Limb (tissue), 2 donors: ENCODE measurements around the gene ZNF302.
"Not testable (repeated sequence)": the region's sequence is repeated elsewhere in the genome, so short reads cannot be mapped to it uniquely, and the experiment has no call there.

Source experiments
- DNase-seq, 2 donors: peaks; one replicate each; pipeline ENCODE4 v3.0.0-alpha.2; 2016; ENCODE audit errors: extremely low spot score in 2 of 2

ZNF302 gene

DNA sequence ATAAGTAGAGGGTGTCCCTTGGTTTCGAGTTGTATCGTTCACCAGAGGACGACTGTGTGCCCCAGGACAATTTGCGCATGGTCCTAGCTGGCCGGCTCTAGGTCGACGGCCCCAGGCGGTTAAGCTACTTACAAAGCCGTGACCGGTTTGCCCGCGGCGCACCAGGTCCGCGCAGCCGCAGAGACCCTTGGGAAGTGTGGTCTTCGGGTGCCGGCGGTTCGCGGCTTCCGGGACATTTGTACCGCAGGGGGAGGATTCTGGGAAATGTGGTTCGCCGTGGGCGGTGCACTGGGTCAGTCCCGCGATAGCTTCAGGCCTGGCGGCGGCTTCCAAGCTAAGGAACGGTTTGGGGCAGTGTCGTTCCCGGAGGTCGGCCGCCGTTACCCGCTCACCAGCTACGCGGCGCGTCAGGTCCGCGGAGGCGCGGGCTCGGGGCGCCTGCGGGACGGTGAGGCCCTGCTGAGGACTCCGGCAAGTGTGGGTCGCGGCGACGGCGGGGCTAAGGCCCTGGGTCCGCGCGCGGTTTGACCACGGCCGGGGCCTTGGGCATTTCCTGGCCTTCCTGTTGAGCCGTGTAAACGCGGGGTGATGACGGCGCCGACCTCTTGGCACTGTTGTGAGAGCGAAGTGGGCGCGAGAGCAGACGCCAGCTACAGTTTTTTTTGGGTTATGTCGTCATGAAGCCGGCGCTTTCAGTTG lies at the start of gene ZNF302:
ZNF302 (plus strand) TSS at position 293 of the 699 bp plus-strand sequence. CDS start 1,127 bp downstream, outside the sequence.
- peak; percentile 97 for DNase-seq

DNA sequence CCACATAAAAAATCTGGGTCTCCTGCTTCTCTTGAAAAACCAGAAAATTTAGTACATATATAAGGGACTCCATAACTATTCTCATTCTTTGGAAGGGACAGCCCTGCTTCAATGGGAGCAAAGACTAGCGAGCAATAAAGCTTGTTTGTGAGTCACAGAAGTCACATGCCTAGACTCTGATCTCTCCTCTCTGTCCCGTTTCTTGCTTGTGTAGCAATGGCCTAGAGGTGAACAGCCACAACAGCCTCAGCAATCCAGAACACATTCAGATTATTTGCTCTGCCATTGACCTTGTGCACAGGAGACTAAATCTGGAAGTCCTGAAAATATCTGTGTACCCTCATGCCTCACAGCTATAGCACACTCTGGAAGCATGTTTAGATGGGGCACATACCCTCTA lies 43.7 kb upstream of the ZNF302 start:
- DNase-seq = no peak

DNA sequence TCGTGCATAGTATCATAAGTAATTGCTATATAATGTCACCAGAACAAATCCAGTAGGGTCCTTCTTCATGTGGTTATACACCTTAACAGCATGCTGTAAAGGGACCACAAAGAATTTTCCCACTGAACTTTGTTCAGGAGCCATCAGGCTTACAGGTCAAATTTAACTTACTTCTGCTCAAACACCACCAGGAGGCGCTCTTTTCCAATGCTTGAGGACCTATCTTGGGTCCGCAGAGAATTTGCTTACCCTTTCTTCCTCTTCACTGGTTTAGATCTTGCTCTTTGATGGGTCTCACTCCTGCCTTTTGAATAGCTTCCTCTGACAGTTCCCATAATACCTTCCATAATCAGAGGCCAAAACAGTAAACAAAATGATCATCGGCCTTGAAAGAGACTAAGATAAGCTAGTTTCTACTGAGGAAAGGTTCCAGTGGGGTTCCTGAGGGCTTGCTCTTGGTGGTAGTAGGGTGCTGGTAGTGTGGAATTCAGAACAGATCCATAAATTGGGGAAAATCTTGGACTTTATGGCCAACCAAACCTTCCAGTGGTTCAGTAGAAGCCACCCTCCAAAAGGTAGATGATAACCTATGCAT lies 37.9 kb upstream of the ZNF302 start:
- DNase-seq = peak in 1 of 2 donors; percentile 68

DNA sequence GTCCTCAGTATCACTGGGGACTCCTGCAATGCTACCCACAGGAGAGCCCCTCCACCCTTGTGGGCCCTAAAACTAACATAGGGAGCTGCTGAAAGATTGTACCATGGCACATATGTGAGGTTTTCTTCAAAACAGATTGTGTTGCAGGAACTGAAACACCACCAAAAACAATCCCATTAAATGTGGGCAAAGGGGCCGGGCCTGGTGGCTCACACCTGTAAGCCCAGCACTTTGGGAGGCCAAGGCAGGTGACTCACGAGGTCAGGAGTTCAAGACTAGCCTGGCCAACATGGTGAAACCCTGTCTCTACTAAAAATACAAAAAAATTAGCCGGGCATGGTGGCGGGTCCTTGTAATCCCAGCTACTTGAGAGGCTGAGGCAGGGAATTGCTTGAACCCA lies 35.2 kb upstream of the ZNF302 start:
- no peak for DNase-seq

DNA sequence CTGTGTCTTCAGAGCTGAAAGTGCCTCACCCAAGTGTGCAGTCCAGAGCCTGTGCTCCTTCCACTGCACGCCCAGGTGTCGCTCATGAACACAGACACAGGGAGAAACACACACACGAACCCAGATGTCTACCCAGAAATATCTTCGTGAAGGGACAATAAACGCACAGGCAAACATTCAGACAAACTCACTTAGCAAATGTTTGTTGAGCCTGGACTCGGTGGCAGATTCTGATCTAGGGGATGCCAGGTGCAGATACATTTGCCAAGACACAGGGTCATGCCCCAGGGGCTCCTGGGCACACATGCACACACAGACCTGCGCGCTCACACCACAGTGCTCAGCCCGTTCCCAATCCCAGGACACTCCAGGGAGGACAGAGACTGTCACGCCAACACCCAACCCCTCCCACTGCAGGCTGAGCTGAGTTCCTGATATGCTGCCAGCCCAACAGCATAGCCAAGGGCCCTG lies 32.5 kb upstream of the ZNF302 start:
- no peak for DNase-seq

DNA sequence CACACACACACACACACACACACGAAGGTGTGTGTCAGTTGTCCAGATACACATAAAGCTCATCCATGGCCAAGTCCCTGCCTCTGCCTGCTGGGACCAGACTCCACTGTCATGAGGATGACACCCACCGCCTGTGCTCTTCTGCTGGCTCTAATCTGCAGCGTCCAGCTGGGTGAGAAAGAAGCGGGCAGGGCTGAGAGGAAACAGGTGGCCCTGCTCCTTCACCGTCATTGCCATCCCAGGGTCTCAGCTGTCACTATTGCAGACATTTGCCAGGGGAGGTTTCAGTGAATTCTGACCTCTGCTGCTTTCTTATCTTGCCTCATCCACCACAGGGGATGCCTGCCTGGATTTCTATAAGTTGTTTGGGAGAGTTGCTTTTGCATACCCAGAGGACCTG lies 31.9 kb upstream of the ZNF302 start:
- DNase-seq = peak in 1 of 2 donors; percentile 3

DNA sequence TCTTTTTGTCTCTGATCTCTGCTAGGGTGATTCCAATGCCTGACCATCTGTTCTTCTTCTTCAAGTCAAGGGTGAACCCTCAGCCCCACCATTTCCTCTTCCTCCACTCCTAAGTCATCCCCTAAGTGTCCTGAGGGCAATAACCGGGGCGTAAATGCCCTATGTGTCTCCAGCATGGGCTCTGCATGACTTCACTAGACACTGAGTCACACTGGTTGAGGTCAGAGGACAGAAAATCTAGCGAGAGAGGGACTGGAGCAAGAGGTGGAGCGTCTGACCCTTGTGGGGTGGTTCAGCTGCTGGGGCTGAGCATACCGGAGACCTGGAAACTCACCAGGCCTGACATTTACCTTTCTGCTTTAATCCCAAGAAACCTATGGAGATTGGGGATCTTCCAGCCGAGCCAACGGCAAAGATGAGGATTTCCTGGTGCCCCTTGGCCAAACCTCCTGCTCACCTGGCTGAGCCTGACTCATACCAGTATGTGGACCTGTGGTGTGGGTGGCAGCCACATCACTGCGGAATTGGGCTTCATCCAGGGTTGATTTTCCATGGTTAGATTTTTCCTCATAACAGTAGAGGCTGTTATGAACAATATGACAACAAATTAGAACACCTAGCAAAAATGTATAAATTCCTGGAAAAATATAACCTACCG lies 27.5 kb upstream of the ZNF302 start:
- no peak for DNase-seq

DNA sequence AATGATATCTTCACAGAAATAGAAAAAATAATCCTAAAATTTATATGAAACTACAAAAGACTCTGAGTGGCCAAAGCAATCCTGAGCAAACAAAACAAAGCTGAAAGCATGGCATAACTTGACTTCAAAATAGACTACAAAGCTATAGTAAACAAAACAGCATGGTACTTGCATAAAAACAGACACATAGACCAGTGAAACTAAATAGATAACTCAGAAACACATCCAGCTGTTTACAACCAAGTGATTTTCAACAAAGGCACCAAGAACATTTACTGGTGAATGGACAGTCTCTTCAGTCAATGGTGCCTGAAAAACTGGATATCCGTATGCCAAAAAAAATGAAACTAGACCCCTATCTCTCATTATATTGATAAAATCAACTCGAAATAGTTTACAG lies 25.7 kb upstream of the ZNF302 start:
- DNase-seq = no peak

DNA sequence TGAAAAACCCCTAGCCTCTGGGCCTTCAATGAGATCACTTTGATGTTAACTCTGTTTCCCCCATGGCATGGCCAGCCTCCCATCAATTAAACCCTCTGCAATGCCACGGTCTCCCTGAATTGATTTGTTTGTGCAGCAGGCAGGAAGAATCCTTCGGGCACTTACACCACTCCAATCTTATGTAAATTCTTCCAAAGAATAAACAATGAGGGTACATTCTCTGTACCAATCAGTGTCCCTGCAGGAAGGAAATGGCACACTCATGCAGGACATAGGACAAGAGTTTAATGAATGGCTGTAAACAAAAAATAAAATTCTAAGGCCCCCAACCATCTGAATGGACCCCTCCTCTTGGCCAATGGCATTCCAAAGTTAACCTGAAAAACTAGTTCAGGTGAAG lies 22.7 kb upstream of the ZNF302 start:
- DNase-seq = no peak

DNA sequence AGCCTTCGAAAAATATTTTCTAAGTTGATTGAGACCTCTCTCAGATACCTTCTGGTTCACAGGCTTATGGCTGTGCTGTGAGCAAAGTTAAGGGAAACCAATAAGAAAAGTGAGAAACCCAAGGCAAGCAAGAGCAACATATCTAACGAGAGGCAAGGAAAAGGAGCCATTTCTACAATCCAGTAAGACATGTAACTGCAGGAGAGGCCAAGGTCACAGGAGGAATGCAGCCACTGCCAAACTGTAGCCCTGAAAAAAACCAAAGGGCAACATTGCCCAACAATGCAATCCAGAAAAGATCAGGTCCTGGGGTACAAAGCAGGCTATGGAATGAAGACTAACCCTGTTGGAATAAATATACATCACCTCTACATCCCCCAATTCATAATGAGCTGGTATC lies 21.8 kb upstream of the ZNF302 start:
- DNase-seq = no peak

DNA sequence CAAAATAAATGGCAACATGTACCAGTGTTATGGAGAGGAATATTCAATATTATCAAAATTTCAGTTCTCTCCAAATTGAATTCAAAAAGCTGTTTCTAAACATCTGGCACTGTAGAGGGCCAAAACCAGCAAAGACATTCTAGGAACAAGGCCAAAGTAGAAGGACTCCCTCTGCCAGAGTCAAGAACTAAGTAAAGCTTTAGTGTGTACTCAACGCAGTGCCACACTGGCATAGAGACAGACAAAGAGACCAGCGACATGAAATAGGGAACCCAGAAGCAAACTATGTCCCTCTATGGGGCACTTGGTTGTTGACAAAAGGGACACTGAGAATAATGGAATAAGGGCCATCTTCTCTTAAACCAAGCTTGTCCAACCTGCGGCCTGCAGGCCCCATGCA lies 16.1 kb upstream of the ZNF302 start:
- DNase-seq = no peak

DNA sequence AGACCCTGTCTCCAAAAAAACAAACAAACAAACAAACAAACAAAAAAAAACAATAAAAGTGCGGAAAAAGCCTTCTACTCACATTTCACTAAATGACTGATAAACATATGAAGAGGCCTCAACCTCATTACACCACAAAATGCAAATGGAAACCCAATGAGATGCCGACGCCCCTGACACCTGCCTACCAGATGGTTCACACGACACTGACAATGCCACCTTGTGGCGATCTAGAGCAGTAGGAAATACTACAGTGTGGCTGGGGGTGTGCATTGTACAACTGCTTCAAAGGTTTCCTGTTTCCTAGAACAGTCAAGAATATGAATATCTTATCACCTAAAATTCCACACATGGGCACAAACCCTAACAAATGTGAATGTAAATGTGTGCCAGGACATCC lies 14.6 kb upstream of the ZNF302 start:
- DNase-seq = no peak

DNA sequence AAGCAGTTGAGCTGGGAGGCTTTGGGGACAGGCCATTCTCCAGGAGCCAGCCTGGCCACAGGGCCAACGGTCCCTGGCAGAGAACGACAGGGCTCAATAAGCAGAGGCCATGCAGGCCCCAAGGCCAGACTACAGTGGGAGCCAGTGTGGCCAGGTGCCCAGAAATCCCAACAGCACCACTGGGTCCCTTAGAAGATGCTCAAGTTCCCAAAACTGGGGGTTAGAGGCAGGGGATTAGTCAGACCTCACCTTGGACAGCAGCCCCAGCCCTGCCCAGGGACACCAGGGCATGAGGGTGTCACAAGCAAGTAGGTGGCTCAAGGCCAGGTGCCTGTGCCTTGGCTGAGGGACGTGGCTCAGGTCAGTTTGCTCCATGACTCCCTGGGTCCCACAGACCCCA lies 13.3 kb upstream of the ZNF302 start:
- DNase-seq = no peak

DNA sequence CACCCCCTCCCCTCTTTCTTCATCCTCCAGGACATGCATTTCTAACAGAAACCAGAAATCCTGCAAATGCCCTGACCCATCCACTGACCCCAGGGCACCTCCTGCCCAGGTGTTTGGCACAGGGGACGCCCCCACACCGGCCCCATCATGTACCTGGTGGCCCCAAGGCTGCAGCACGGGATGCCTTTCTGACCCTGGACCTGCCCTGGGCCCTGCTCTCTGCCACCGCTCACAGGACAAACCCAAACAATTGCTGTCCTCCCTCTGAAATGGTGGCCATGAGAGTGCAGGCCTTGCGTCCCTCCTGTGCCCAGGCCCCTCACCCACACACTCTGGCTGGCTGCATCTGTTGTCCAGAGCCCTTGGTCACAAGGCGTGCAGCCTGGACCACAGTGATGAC lies 12.6 kb upstream of the ZNF302 start:
- DNase-seq = no peak

DNA sequence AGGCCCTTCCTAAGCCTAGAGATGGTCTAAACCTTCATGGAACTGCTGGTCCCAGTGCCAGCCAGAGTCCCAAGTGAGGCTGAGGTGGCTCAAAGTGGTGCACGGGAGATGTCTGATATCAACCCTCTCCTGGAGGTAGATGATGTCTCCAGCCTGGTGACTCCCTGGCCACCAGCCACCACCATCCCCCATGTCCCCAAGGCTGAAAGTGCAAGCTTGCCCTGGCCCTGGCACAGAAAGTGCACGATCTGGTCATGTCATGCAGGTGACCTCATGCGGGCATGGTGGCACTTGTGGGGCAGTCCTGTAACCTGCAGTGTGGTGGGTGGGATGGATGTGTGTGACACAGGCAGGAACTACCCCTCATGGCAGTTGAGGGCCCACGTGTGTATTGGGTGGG lies 12.2 kb upstream of the ZNF302 start:
- not testable (repeated sequence) for DNase-seq

DNA sequence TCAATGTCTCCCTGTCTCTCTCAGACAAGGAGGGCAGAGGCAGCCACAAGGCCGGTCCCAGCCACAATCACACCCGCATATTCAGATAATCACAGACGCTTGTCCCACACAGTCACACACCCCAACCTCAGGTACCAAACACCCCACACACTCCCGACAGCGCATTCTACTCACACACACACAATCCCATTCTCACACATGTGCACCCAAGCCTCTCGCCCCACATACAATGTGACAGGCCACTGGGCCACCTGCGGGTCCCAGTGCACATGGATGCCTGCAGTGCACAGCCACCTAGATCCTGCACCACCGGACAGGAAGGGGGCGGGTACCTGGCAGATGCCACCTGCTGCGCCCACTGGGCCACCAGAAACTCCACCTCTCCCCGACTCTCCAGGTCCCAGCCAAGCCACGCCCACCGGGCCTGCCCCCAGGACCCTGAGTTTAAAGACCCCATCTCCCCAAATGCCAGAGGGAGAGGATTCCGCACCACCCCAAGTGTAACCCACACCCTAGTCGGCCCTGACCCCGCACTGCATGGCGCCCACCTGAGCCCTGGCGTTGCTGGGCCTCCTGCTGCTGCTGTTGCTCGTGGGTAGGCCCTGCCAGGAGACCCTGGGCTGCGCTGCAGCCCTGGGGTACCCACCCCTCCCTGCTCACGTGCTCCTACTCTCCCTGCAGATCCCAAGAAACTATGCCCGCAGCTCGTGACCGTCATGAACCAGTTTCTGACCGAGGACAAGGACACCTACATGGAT lies 11.1 kb upstream of the ZNF302 start:
- no peak for DNase-seq

DNA sequence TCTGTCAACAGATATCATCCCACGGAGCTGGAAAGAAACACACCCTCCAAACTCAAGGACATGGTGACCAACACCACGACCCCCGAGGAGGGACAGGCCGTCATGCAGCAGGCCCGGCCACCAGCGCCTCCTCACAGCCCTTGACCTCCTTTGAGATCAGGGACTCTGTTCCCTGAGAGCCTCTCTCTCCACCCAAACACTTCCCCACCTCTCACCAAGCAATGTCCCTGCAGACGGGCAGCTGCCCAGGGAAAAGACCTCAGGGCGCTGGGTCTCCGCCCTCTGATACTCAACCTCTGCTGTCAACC lies 10.6 kb upstream of the ZNF302 start:
- no peak for DNase-seq

DNA sequence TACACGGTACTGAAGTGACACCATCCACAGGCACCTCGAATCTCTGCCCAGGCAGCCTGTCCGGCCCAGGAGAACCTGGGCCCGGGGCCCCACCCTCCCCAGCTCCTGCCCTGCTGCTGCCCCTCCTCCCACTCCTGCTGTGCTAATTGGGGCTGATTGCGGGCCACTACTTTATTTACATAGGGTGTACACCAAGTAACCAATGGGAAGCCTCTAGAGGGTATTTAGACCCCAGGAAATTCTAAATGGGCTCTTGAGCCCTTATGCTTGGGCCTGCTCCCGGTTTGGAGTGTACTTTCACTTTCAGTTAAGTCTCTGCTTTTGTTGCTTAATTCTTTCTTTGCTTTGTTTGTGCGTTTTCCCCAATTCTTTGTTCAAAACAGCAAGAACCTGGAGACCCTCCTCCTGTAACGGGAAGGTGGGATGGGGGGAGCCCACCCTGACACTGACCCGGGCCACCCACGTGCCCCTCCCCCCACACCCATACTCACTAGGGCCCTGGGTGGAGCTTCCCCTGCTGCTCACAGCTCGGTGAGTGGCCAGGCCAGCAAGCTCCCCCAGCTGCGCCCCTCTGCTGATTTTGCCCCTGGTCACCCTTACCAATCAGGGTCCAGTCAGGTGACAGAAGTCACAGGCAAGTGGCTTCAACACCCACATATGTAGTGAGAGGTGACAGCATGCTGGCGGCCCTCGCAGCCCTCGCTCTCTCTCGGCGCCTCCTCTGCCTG lies 10.0 kb upstream of the ZNF302 start:
- no peak for DNase-seq

DNA sequence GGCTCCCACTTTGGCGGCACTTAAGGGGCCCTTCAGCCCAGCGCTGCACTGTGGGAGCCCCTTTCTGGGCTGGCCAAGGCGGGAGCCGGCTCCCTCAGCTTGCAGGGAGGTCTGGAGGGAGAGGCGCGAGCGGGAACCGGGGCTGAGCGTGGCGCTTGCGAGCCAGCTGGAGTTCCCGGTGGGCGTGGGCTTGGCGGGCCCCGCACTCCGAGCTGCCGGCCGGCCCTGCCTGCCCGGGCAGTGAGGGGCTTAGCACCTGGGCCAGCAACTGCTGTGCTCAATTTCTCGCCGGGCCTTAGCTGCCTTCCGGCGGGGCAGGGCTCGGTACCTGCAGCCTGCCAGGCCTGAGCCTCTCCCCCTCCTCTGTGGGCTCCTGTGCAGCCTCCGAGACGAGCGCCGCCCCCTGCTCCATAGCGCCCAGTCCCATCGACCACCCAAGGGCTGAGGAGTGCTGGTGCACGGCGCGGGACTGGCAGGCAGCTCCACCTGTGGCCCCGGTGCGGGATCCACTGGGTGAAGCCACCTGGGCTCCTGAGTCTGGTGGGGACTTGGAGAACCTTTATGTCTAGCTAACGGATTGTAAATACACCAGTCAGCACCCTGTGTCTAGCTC lies 9.3 kb upstream of the ZNF302 start:
- DNase-seq = not testable (repeated sequence)

DNA sequence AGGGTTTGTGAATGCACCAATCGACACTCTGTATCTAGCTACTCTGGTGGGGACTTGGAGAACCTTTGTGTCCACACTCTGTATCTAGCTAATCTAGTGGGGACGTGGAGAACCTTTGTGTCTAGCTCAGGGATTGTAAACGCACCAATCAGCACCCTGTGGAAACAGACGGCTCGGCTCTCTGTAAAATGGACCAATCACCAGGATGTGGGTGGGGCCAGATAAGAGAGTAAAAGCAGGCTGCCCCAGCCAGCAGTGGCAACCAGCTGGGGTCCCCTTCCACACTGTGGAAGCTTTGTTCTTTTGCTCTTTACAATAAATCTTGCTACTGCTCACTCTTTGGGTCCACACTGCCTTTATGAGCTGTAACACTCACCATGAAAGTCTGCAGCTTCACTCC lies 8.8 kb upstream of the ZNF302 start:
- not testable (repeated sequence) for DNase-seq

DNA sequence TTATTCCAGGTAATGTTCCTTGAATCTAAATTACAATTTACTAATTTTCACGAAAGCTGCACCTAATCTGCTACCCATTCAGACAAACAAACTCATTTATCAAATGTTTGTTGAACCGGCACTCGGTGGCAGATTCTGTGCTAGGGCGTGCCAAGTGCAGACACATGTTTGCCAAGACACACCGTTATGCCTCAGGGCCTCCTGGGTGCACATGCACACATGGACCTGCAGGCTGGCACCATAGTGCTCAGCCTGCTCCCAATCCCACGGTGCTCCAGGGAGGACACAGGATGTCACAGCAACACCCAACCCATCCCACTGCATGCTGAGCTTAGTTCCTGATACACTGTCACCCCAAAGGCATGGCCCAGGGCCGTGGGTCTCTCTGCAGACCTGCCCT lies 8.2 kb upstream of the ZNF302 start:
- no peak for DNase-seq
